ENCODE results near the gene COL12A1. TPM values are rescaled to one million over a fixed set of nuclear protein-coding genes. Genes with fewer than 3 reads are reported as not detected.

COL12A1 gene
- total and polyA plus RNA-seq, 2 donors (not counting 1 experiment from before 2014, with no cell fraction given): not detected

GRCh38 chr6:75217193-75217592 is 11.3 kb upstream of the COL12A1 start:
- Mint-ChIP-seq H3K27ac (no peak overlapping the region), H3K4me1 (no peaks in the 10 kb centered on the region), H3K27me3 (peaks cover 37% of the 10 kb centered on the region), H3K9me3 (ENCODE audit: insufficient read depth) (no peaks in the 10 kb centered on the region), H3K4me3 (no peak overlapping the region)
- H3K4me1 ChIP-seq (ENCODE audit: control insufficient read depth in 2 of 2, insufficient read depth in 2 of 2, low read length in 2 of 2): no peaks in the 10 kb centered on the region
- no peak overlapping the region for H3K4me2 ChIP-seq (replicated peaks; ENCODE audit: low read depth, low read length, poor library complexity, severe bottlenecking)
- ChIA-PET CTCF (interaction anchor here (0.9 to 6.5 kb wide), 3 partner anchors 9 to 1541 kb away, joined by 3 to 48 read pairs (median 6); partner anchors contain the start of gene COL12A1), POLR2A (no interaction called here)
- DNase-seq (no peak), ATAC-seq (ENCODE audit: low read depth) (no peak)
- no peaks in the 10 kb centered on the region for H3K36me3 ChIP-seq (replicated peaks in 1 of 2; ENCODE audit: control extremely low read depth in 1 of 2, control insufficient read depth in 1 of 2, extremely low read depth in 1 of 2, insufficient read depth in 2 of 2, low read length in 1 of 2)
- intact Hi-C loops (cut with micrococcal nuclease): no loop called here
- H3K9me3 ChIP-seq (ENCODE audit: control extremely low read depth in 1 of 3, control insufficient read depth in 2 of 3, insufficient read depth in 1 of 3, low read length in 2 of 3): no peaks in the 10 kb centered on the region
- no peak overlapping the region for H3K9ac ChIP-seq (ENCODE audit: low read length)
- H3K27ac ChIP-seq (ENCODE audit: low read length in 2 of 2): no peak overlapping the region
- no peaks in the 10 kb centered on the region for H3K79me2 ChIP-seq (ENCODE audit: control insufficient read depth, insufficient read depth, low read length)
- peaks cover 0 to 24% (median 11%) of the 10 kb centered on the region in 4 experiments for H3K27me3 ChIP-seq (replicated peaks in 1 of 4; ENCODE audit: control extremely low read depth in 1 of 4, control insufficient read depth in 3 of 4, insufficient read depth in 4 of 4, low read length in 3 of 4)
- H4K20me1 ChIP-seq (ENCODE audit: control insufficient read depth, insufficient read depth, low read length, poor library complexity, severe bottlenecking): no peaks in the 10 kb centered on the region
- no peak overlapping the region for H2AFZ ChIP-seq (ENCODE audit: insufficient read depth, low read depth, low read length, poor library complexity, severe bottlenecking)
- WGBS (ENCODE audit: insufficient coverage): no CpG with 5 or more reads among the region's 4 CpGs
- no peak overlapping the region for H3K4me3 ChIP-seq (ENCODE audit: control extremely low read depth in 1 of 5, extremely low read depth in 1 of 5, insufficient read depth in 1 of 5, low read depth in 2 of 5, low read length in 4 of 5)
- no peak for TF ChIP-seq CTCF (IDR thresholded peaks at IDR 0.05)
- no peak for TF ChIP-seq EZH2 (IDR thresholded peaks at IDR 0.05; ENCODE audit: borderline replicate concordance, insufficient read depth, low read depth, low read length, poor library complexity, severe bottlenecking)

GRCh38 chr6:75215291-75215690 is 9.4 kb upstream of the COL12A1 start:
- H3K27ac ChIP-seq (ENCODE audit: low read length in 2 of 2): no peak overlapping the region
- no peak overlapping the region for H3K4me3 ChIP-seq (ENCODE audit: control extremely low read depth in 1 of 5, extremely low read depth in 1 of 5, insufficient read depth in 1 of 5, low read depth in 2 of 5, low read length in 4 of 5)
- no peak overlapping the region for H3K4me3 Mint-ChIP-seq
- no peak overlapping the region for H3K9ac ChIP-seq (ENCODE audit: low read length)
- H2AFZ ChIP-seq (ENCODE audit: insufficient read depth, low read depth, low read length, poor library complexity, severe bottlenecking): no peak overlapping the region
- H3K4me2 ChIP-seq (replicated peaks; ENCODE audit: low read depth, low read length, poor library complexity, severe bottlenecking): no peak overlapping the region
- CTCF ChIA-PET: interaction anchor here (0.7 to 6.5 kb wide), 3 partner anchors 7 to 1494 kb away, joined by 3 to 48 read pairs (median 4); partner anchors contain the start of gene COL12A1
- no peaks in the 10 kb centered on the region for H3K36me3 ChIP-seq (replicated peaks in 1 of 2; ENCODE audit: control extremely low read depth in 1 of 2, control insufficient read depth in 1 of 2, extremely low read depth in 1 of 2, insufficient read depth in 2 of 2, low read length in 1 of 2)
- H4K20me1 ChIP-seq (ENCODE audit: control insufficient read depth, insufficient read depth, low read length, poor library complexity, severe bottlenecking): no peaks in the 10 kb centered on the region
- intact Hi-C loops (cut with micrococcal nuclease): no loop called here
- no peak for DNase-seq
- no peaks in the 10 kb centered on the region for H3K79me2 ChIP-seq (ENCODE audit: control insufficient read depth, insufficient read depth, low read length)
- H3K9me3 ChIP-seq (ENCODE audit: control extremely low read depth in 1 of 3, control insufficient read depth in 2 of 3, insufficient read depth in 1 of 3, low read length in 2 of 3): no peaks in the 10 kb centered on the region
- POLR2A ChIA-PET: no interaction called here
- H3K27me3 ChIP-seq (replicated peaks in 1 of 4; ENCODE audit: control extremely low read depth in 1 of 4, control insufficient read depth in 3 of 4, insufficient read depth in 4 of 4, low read length in 3 of 4): peaks cover 0 to 31% (median 18%) of the 10 kb centered on the region in 4 experiments
- peaks cover 45% of the 10 kb centered on the region for H3K27me3 Mint-ChIP-seq
- no peak for ATAC-seq (ENCODE audit: low read depth)
- H3K4me1 Mint-ChIP-seq: no peaks in the 10 kb centered on the region
- H3K9me3 Mint-ChIP-seq (ENCODE audit: insufficient read depth): no peaks in the 10 kb centered on the region
- H3K27ac Mint-ChIP-seq: no peak overlapping the region
- no peaks in the 10 kb centered on the region for H3K4me1 ChIP-seq (ENCODE audit: control insufficient read depth in 2 of 2, insufficient read depth in 2 of 2, low read length in 2 of 2)
- 90% methylated on average over 3 of the region's 4 CpGs for WGBS (ENCODE audit: insufficient coverage)
- no peak for TF ChIP-seq CTCF (IDR thresholded peaks at IDR 0.05)
- TF ChIP-seq EZH2 (IDR thresholded peaks at IDR 0.05; ENCODE audit: borderline replicate concordance, insufficient read depth, low read depth, low read length, poor library complexity, severe bottlenecking): no peak

Data from B cell (primary cell).